PC-3 (cell line): ENCODE measurements around the gene FEN1. TPM values are rescaled to one million over a fixed set of nuclear protein-coding genes. Genes with fewer than 3 reads are reported as not detected.

Source experiments
- ATAC-seq: fragments of 200-7000 bp; cut with Tn5 transposase; 2 replicates; pipeline ENCODE4 v1.9.1; 2020; ENCODE audit warnings: mild to moderate bottlenecking, moderate library complexity
- BruUV-seq: library from RNA; stranded (reverse); fragments of 400-500 nt; replicated peaks from 2 replicates; lab custom pipeline; 2021; lab: Mats Ljungman, UMichigan
- CTCF ChIA-PET: fragments of 300-600 bp; sonication (Branson Sonifier 250); formaldehyde crosslinking; loops from one replicate; lab custom pipeline; 2022; ENCODE audit warnings: antibody characterized with exemption; lab: Charles Lee
- POLR2A ChIA-PET: fragments of 300-600 bp; sonication (Branson Sonifier 250); formaldehyde crosslinking; loops from one replicate; lab custom pipeline; 2022; ENCODE audit warnings: antibody characterized with exemption; ENCODE audit not compliant: unreplicated experiment; lab: Charles Lee
- DNase-seq: peaks from one replicate; pipeline ENCODE4 v3.0.0-alpha.2; 2015
- H2AFZ ChIP-seq: fragments of 300-600 bp; sonication (generic); 2 replicates; pipeline ENCODE4 v1.6.0; 2016; ENCODE audit warnings: antibody characterized with exemption, low read length
- H3F3A ChIP-seq: fragments of 300-600 bp; sonication (generic); one replicate; pipeline ENCODE4 v1.6.0; 2017; ENCODE audit warnings: antibody characterized with exemption, low read length, control low read depth, mild to moderate bottlenecking; ENCODE audit not compliant: unreplicated experiment
- H3K27ac ChIP-seq: fragments of 300-600 bp; sonication (generic); 2 replicates; pipeline ENCODE4 v1.5.1; 2016; ENCODE audit warnings: mild to moderate bottlenecking, low read length
- H3K27me3 ChIP-seq: fragments of 300-600 bp; sonication (generic); 2 replicates; pipeline ENCODE4 v1.6.1; 2016; ENCODE audit warnings: low read length, mixed read lengths
- H3K36me3 ChIP-seq: fragments of 300-600 bp; sonication (generic); 2 replicates; pipeline ENCODE4 v1.6.1; 2016; ENCODE audit warnings: low read depth, mixed run types, low read length, mixed read lengths
- H3K4me1 ChIP-seq: fragments of 300-600 bp; sonication (generic); 2 replicates; pipeline ENCODE4 v1.5.1; 2016; ENCODE audit warnings: low read length; ENCODE audit not compliant: insufficient read depth
- H3K4me2 ChIP-seq: fragments of 300-600 bp; sonication (generic); 2 replicates; pipeline ENCODE4 v1.6.0; 2016; ENCODE audit warnings: low read length
- H3K4me3 ChIP-seq: fragments of 300-600 bp; sonication (generic); 2 replicates; pipeline ENCODE4 v1.5.1; 2016; ENCODE audit warnings: mild to moderate bottlenecking, low read length, mixed read lengths
- H3K79me2 ChIP-seq: fragments of 300-600 bp; sonication (generic); 2 replicates; pipeline ENCODE4 v1.6.1; 2017; ENCODE audit warnings: low read length, mixed read lengths
- H3K9ac ChIP-seq: fragments of 300-600 bp; sonication (generic); 2 replicates; pipeline ENCODE4 v1.6.0; 2016; ENCODE audit warnings: mild to moderate bottlenecking, low read length
- H3K9me2 ChIP-seq: fragments of 300-600 bp; sonication (generic); replicated peaks from 2 replicates; pipeline ENCODE4 v1.6.1; 2016; ENCODE audit warnings: mixed run types, low read length, mixed read lengths
- H3K9me3 ChIP-seq: fragments of 300-600 bp; sonication (generic); 2 replicates; pipeline ENCODE4 v1.6.1; 2016; ENCODE audit warnings: low read length, mixed read lengths
- H4K20me1 ChIP-seq: fragments of 300-600 bp; sonication (generic); 2 replicates; pipeline ENCODE4 v1.6.1; 2016; ENCODE audit warnings: low read length, mixed read lengths
- CTCF ChIP-seq: fragments of 300-600 bp; sonication (generic); conservative IDR thresholded peaks from 2 replicates; pipeline ENCODE4 v1.5.1; 2017; ENCODE audit warnings: antibody characterized with exemption, low read depth, mild to moderate bottlenecking, low read length
- EZH2 ChIP-seq: fragments of 300-600 bp; sonication (generic); IDR thresholded peaks from one replicate; pipeline ENCODE4 v1.6.1; 2017; ENCODE audit warnings: antibody characterized with exemption, mild to moderate bottlenecking, low read length; ENCODE audit not compliant: unreplicated experiment
- EZH2phosphoT487 ChIP-seq: fragments of 300-600 bp; sonication (generic); IDR thresholded peaks from 2 replicates; pipeline ENCODE4 v1.6.1; 2018; ENCODE audit warnings: mild to moderate bottlenecking, antibody characterized with exemption, low read length, borderline replicate concordance
- intact Hi-C: fragments of 100-400 bp; cut with micrococcal nuclease; formaldehyde crosslinking; loops from 2 replicates; pipeline ENCODE4 v1.9.0; 2023
- total RNA-seq: library from RNA; depleted of rRNA; stranded (reverse); fragments of >200 nt; gene quantifications from 2 replicates; pipeline ENCODE4 v1.2.3, GENCODE V29; 2014

The FEN1 gene
- total RNA-seq, 1 experiment from 2014 or later = 132 TPM

DNA sequence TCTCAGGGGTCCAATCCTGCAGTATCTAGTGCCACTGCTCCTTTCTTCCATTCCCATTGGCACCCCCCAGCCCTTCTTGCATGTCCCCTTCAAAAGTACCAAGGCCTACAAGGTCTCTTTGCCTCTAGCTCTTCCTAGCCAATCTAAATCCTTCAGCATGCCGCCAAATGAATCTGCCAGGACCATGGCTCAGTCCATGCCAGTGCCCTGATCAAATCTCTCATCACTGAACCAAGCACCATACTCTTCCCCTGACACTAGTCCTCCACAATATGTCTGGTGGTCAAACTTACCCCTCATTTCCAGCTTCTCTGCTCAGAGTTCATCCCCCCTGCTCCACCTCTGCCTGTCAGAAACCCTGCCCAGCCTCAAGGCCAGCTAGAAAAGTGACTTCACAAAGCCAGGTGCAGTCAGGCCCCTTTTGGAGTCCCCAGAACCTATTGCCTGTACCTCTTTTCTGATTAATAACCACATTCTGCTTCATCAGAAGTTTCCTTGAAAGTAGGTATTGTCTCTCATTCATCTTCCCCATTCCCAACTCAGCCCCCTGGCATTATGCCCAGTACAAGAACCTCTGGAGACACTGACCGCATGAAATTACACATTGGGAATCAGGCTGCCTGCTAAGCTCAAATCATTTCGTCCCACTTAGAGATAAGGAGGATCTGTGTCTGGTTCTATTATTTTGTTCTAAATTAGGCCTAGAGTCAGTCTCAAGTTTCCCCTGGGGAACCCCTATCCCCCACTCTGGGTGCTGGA lies 11.4 kb downstream of the FEN1 start:
- H2AFZ ChIP-seq = no peak overlapping the region
- CTCF ChIA-PET = no interaction called here
- no peak overlapping the region for H3K4me3 ChIP-seq
- H3K79me2 ChIP-seq = peaks cover 24% of the 10 kb centered on the region
- H3K36me3 ChIP-seq = peaks cover 48% of the 10 kb centered on the region; the same call in 1 of the 2 replicates
- H3K9ac ChIP-seq = no peak overlapping the region
- no peak for TF ChIP-seq EZH2
- TF ChIP-seq EZH2phosphoT487 = no peak
- no peak for TF ChIP-seq CTCF
- H3K9me2 ChIP-seq = no peaks in the 10 kb centered on the region
- no peak overlapping the region for H3K4me2 ChIP-seq
- H4K20me1 ChIP-seq = no peaks in the 10 kb centered on the region
- BruUV-seq = no TSS peak
- no peaks in the 10 kb centered on the region for H3K27me3 ChIP-seq
- H3K4me1 ChIP-seq = peaks cover 10% of the 10 kb centered on the region
- POLR2A ChIA-PET = no interaction called here
- ATAC-seq (no peak), DNase-seq (no peak)
- no peak overlapping the region for H3K27ac ChIP-seq
- H3K9me3 ChIP-seq = no peaks in the 10 kb centered on the region
- intact Hi-C loops = no loop called here
- H3F3A ChIP-seq = no peaks in the 10 kb centered on the region

GRCh38 chr11:61805146-61805545 lies 12.4 kb downstream of the FEN1 start:
- intact Hi-C loops = no loop called here
- Histone ChIP-seq H3K36me3 (peaks cover 48% of the 10 kb centered on the region), H3K4me1 (peaks cover 8% of the 10 kb centered on the region), H3K4me2 (no peak overlapping the region), H3K9me2 (no peaks in the 10 kb centered on the region), H3K27me3 (no peaks in the 10 kb centered on the region), H3K27ac (no peak overlapping the region), H4K20me1 (no peaks in the 10 kb centered on the region), H3F3A (no peaks in the 10 kb centered on the region), H2AFZ (no peak overlapping the region), H3K9me3 (no peaks in the 10 kb centered on the region), H3K9ac (no peak overlapping the region), H3K79me2 (peaks cover 15% of the 10 kb centered on the region; the same call in 1 of the 2 replicates), H3K4me3 (no peak overlapping the region)
- CTCF ChIA-PET = no interaction called here
- TF ChIP-seq EZH2phosphoT487 (no peak), EZH2 (no peak), CTCF (no peak)
- no peak for ATAC-seq
- POLR2A ChIA-PET = interaction anchor here (0.6 kb wide), 1 partner anchor 326 kb away, joined by 3 read pairs; no protein-coding TSS in a partner anchor
- no peak for DNase-seq
- BruUV-seq = no TSS peak

GRCh38 chr11:61806785-61807184 lies 14.1 kb downstream of the FEN1 start:
- Histone ChIP-seq H3K9me3 (no peaks in the 10 kb centered on the region), H3K9ac (no peak overlapping the region), H3K9me2 (no peaks in the 10 kb centered on the region), H3K36me3 (peaks cover 57% of the 10 kb centered on the region), H4K20me1 (no peaks in the 10 kb centered on the region), H2AFZ (no peak overlapping the region), H3K27ac (no peak overlapping the region), H3K79me2 (peaks cover 15% of the 10 kb centered on the region; the same call in 1 of the 2 replicates), H3K4me1 (no peaks in the 10 kb centered on the region), H3K27me3 (no peaks in the 10 kb centered on the region), H3K4me3 (no peak overlapping the region), H3F3A (no peaks in the 10 kb centered on the region), H3K4me2 (no peak overlapping the region)
- ChIA-PET CTCF (no interaction called here), POLR2A (no interaction called here)
- BruUV-seq = no TSS peak
- intact Hi-C loops = no loop called here
- DNase-seq (no peak), ATAC-seq (no peak)
- TF ChIP-seq CTCF (no peak), EZH2 (no peak), EZH2phosphoT487 (no peak)
